HFF-Myc (cell line): ENCODE data around the gene LY86.

Source experiments
- DNase-seq: peaks from one replicate; pipeline ENCODE4 v3.0.0-alpha.2; 2011; ENCODE audit warnings: low read depth; ENCODE audit errors: extremely low read depth
- H3K4me3 ChIP-seq: replicated peaks from 2 replicates; pipeline ENCODE4 v1.5.1; 2011; ENCODE audit warnings: low read depth, mild to moderate bottlenecking, control low read depth, low read length
- TF ChIP-seq, protein P1 (sequence below): IDR thresholded peaks from 2 replicates; pipeline ENCODE4 v1.5.1; 2012; ENCODE audit warnings: mild to moderate bottlenecking, low read depth, low read length, control low read depth; ENCODE audit errors: missing control alignments

LY86 gene

DNA sequence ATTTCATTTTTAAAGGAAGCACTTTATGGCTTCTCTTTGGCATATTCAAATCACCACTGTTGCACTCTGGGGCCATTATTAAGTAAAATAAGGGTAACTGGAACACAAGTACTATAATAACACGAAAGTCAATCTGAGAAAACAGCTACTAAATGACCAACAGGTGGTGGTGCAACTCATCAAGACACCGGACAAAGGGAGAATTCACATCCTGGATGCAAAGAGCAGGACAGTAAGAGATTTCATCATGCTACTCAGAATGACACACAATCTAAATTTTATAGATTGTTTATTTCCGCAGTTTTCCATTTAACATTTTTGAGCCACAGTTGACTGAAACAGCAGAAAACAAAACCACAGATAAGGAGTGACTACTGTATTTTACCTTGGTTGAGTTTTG is 27.6 kb upstream of the LY86 start:
- H3K4me3 ChIP-seq, result no peak overlapping the region
- DNase-seq, result no peak
- TF ChIP-seq, protein P1, sequence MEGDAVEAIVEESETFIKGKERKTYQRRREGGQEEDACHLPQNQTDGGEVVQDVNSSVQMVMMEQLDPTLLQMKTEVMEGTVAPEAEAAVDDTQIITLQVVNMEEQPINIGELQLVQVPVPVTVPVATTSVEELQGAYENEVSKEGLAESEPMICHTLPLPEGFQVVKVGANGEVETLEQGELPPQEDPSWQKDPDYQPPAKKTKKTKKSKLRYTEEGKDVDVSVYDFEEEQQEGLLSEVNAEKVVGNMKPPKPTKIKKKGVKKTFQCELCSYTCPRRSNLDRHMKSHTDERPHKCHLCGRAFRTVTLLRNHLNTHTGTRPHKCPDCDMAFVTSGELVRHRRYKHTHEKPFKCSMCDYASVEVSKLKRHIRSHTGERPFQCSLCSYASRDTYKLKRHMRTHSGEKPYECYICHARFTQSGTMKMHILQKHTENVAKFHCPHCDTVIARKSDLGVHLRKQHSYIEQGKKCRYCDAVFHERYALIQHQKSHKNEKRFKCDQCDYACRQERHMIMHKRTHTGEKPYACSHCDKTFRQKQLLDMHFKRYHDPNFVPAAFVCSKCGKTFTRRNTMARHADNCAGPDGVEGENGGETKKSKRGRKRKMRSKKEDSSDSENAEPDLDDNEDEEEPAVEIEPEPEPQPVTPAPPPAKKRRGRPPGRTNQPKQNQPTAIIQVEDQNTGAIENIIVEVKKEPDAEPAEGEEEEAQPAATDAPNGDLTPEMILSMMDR, result no peak

DNA sequence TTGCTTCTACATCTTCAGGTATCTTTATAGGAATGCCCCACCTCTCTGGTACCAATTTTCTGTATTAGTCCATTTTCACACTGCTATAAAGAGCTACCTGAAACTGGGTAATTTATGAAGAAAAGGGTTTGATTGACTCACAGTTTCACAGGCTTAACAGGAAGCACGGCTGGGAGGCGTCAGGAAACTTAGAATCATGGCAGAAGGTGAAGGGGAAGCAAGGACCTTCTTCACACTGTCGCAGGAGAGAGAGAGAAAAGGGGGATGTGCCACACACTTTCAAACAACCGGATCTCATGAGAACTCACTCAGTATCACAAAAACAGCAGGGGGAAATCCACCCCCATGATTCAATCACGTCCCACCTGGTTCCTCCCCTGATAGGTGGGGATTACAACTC is 24.4 kb upstream of the LY86 start:
- no peak overlapping the region for H3K4me3 ChIP-seq
- no peak for DNase-seq
- TF ChIP-seq, protein P1, result no peak

DNA sequence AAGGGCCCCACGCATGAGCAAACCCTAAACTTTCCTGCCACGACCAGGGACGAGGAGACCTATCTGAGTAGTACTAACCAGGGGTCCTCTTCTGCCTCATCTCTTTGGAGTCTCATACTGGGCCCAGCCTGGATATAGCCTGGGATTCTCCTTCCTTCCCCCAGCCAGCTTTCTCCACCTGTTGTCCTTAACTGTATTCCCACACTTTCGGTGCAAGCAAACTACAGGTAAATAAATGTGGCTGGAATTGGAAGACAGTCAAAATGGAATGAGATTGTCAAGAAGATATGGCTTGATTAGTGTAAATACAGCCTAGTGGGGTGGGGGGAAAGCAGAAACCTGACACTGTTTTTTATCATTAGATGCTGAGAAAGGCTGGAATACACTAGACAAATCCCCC is 23.5 kb upstream of the LY86 start:
- no peak overlapping the region for H3K4me3 ChIP-seq
- DNase-seq, result no peak
- TF ChIP-seq, protein P1, result no peak

DNA sequence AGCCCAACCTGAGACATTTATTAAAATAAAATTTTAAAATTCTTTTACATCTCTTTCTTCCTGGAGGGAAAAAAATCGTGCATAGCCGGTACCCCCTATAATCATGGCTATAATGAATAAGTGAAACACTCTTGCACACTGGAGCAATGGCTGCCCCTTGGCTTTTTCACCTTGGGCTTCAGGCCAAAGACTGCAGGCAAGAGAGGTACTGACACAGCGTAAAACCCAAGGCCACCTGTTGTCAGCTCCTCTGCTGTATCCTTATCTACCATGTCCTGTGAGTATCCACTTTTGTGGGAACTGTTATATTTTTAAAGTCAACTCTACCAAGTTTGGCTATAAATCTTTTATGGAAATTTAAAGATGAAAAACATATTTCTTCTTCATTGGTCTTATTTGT is 23.0 kb upstream of the LY86 start:
- no peak overlapping the region for H3K4me3 ChIP-seq
- TF ChIP-seq, protein P1, result no peak
- no peak for DNase-seq

DNA sequence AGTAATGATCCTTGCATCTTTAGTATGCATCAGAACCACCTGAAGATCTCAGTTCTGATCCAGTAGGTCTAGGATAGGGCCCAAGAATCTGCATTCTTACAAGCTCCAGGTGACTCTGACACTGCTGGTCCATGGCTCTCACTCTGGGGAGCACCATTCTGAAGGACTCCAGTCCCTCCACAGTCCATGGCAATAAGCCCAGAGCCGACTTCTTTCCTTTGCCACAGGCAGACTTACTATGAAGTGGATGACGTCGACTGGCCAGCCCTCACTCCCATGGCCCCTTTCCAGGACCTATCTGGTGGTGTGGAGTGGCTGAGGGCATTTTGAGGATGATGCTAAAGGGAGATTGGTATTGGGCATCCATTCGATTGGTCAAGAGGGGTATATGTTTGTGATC is 21.8 kb upstream of the LY86 start:
- no peak for DNase-seq
- no peak overlapping the region for H3K4me3 ChIP-seq

DNA sequence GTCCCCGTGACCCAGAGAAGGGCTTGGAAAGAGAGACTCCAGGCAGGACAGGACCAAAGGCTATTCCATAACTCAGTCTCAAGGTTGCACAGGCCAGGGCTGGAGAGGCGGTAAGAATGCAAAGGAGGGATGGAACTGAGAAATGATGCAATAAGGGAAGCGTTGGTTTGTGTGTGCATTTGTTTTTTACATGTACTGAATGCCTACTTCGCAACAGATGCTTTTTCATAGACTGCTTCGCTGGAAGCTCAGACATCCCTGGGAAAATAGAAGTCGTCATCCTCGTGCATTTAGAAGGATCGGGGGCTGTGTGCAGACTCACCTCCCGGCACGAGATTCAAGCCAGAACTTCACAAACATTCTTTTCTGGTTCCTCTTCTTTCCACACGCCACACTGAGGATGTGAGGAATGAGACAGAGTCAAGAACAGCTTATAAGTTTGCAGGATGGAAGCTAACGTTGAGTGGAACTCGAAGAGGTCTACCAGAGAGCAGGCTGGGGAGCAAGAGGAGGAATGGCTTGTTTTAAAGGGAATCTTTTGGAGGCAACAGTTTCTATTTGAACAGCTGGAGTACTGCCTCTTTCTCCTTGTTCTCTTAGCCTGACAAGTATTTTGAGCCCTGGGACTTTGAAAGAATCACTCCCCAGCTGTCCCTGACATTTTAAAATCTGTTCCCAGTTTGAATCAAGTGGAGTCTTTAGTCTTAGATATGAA is 19.3 kb upstream of the LY86 start:
- no peak for DNase-seq
- TF ChIP-seq, protein P1, result no peak
- H3K4me3 ChIP-seq, result no peak overlapping the region

More for the DNA sequence above, 21.8 kb upstream of the LY86 start:
- TF ChIP-seq, protein P1, result no peak

DNA sequence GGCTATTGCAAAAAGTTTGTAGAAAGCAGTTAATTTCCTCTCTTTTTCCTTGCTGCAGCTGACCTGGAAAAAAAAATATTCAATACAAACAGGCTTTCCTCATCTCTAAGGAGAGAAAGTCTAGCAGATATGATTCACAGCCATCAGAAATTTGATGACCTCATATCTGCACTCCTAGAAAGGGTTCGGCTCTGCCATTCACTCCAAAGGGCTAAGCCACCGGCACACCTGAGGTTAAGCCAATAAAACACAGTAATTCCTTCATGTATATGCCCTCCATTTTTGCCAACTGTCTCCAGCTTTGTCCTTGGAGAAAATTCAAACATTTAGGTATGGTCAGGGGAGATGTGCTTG is 18.7 kb upstream of the LY86 start:
- H3K4me3 ChIP-seq, result no peak overlapping the region
- no peak for DNase-seq
- TF ChIP-seq, protein P1, result no peak
